ENCODE data around the gene GPALPP1.

- TF ChIP-seq CHD2 (IDR thresholded peaks at IDR 0.05; ENCODE audit: low read length, partially characterized antibody) (no peak), CTCF (IDR thresholded peaks at IDR 0.05) (no peak), MAX (IDR thresholded peaks at IDR 0.05; ENCODE audit: low read depth) (0 out of 2 replicates have a peak, but pooled peaks have one; percentile 1), ELF1 (IDR thresholded peaks at IDR 0.05) (no peak), EP300 (IDR thresholded peaks at IDR 0.05; ENCODE audit: borderline replicate concordance in 1 of 2, low read depth in 1 of 2, low read length in 1 of 2) (no peak), SIN3A (IDR thresholded peaks at IDR 0.05; ENCODE audit: borderline replicate concordance, low read depth, low read length) (no peak), FOXM1 (IDR thresholded peaks at IDR 0.05; ENCODE audit: low read depth) (no peak), ZBTB33 (IDR thresholded peaks at IDR 0.05; ENCODE audit: borderline replicate concordance, low read depth) (no peak), EZH2phosphoT487 (IDR thresholded peaks at IDR 0.05; ENCODE audit: borderline replicate concordance, low read depth) (no peak)
Observed at GRCh38 chr13:45055902-45056648, 66.7 kb downstream of the GPALPP1 start.
